ENCODE results near the gene HECW1.

DNA sequence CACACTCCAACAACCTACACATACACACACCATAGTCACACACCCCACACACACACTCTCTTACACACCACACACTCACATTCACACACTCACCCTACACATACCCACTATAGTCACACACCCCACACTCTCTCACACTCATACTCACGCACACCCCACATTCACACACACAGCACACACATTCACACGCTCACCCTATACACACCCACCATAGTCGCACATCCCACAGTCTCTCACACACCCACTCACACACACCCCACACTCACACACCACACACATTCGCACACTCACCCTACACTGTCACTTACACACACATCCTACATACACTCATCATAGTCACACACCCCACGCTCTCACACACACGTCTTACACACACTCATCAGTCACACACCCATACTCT is 85.6 kb downstream of the HECW1 start:
- TF ChIP-seq EZH2 (IDR thresholded peaks at IDR 0.05; ENCODE audit: insufficient read depth, poor library complexity, severe bottlenecking) (no peak), EZH2phosphoT487 (IDR thresholded peaks at IDR 0.05; ENCODE audit: insufficient read depth, low read depth) (no peak)
